Right lobe of liver (tissue), 6 donors: ENCODE data around the gene GFRA1. TPM values are rescaled to one million over a fixed set of nuclear protein-coding genes. Genes with fewer than 3 reads are reported as not detected.

Experiments
- ATAC-seq, 4 donors: fragments of 200-7000 bp; cut with Tn5 transposase; one replicate each; pipeline ENCODE4 v1.9.1; 2020; ENCODE audit warnings: mild to moderate bottlenecking in 4 of 4, moderate library complexity in 4 of 4
- DNase-seq, 3 donors: peaks; one replicate each; pipeline ENCODE4 v3.0.0-alpha.2; 2020
- H3K27ac ChIP-seq, 3 donors: fragments of 200-600 bp; one replicate each; pipeline ENCODE4 v1.8.0; 2022
- H3K27me3 ChIP-seq, 2 donors: fragments of 200-600 bp; one replicate each; pipeline ENCODE4 v1.8.0; 2022
- H3K36me3 ChIP-seq, 4 donors: fragments of 200-600 bp; sonication (generic) in 1 of 4; one replicate each; pipeline versions ENCODE4 v1.5.1 to v1.8.0; 2017 to 2022; ENCODE audit warnings: control low read depth in 1 of 4
- H3K4me1 ChIP-seq, 4 donors: fragments of 200-600 bp; sonication (generic) in 1 of 4; one replicate each; pipeline versions ENCODE4 v1.5.1 to v1.8.0; 2017 to 2022; ENCODE audit warnings: control low read depth in 1 of 4
- H3K4me3 ChIP-seq, 3 donors: fragments of 200-600 bp; one replicate each; pipeline ENCODE4 v1.8.0; 2022
- H3K9me3 ChIP-seq, 4 donors: fragments of 200-600 bp; sonication (generic) in 1 of 4; one replicate each; pipeline versions ENCODE4 v1.5.1 to v1.8.0; 2017 to 2022; ENCODE audit warnings: control low read depth in 1 of 4
- CTCF ChIP-seq, 4 donors: fragments of 200-600 bp in 3 of 4; fragments of 450-650 bp in 1 of 4; IDR thresholded peaks; one replicate each; pipeline versions ENCODE4 v1.5.1 to v1.8.0; 2016 to 2022; ENCODE audit warnings: antibody characterized with exemption in 4 of 4, mild to moderate bottlenecking in 2 of 4
- POLR2A ChIP-seq: fragments of 450-650 bp; IDR thresholded peaks from one replicate; pipeline ENCODE4 v1.6.1; 2017; ENCODE audit warnings: antibody characterized with exemption, mild to moderate bottlenecking
- whole genome bisulfite sequencing: methylation state at CpG from one replicate; pipeline ENCODE4 v1.1.6; 2018; ENCODE audit warnings: low coverage, low lambda C conversion rate; ENCODE audit not compliant: insufficient coverage; ENCODE audit errors: missing lambda C conversion rate; 5-methylcytosine and 5-hydroxymethylcytosine counted together
- intact Hi-C, 2 donors: fragments of 100-400 bp; cut with DNase I; formaldehyde crosslinking; loops; one replicate each; pipeline versions ENCODE4 v1.11.2 to v1.14.1; 2022
- total RNA-seq, 6 experiments: library from RNA; depleted of rRNA in 2 of 6; stranded (reverse); fragments of >200 nt in 2 of 6; fragmentation: NEBNext Ultra II Directional in 3 of 6; extraction: Animal tissue kit (Norgen Biotek cat#: 25700) in 3 of 6; gene quantifications; one replicate each; pipeline versions ENCODE4 v1.1.0 to v1.2.4, GENCODE V29; 2016 to 2023
- donor health status: DM: no; HTN: yes; CAD: no.
- donor health status: DM: no; HTN: no; CAD: no.
- donor health status: DM: no; HTN: no; CAD: no.
- donor health status: DM: no; HTN: yes; CAD: no.
- donor health status: DM: no; HTN: yes; CAD: no.

Gene GFRA1
- total RNA-seq, 6 experiments from 2014 or later: 17.9 to 67.8 (median 42.8) TPM

- no peak overlapping the region for H3K27ac ChIP-seq
- intact Hi-C loops: no loop called here
- H3K36me3 ChIP-seq: no peaks in the 10 kb centered on the region
- WGBS: 58% methylated on average over 2 of the region's 2 CpGs
- H3K4me1 ChIP-seq: no peaks in the 10 kb centered on the region
- H3K27me3 ChIP-seq: no peaks in the 10 kb centered on the region
- H3K4me3 ChIP-seq: no peak overlapping the region
- DNase-seq (no peak), ATAC-seq (no peak)
- TF ChIP-seq CTCF (IDR thresholded peaks at IDR 0.05) (no peak), POLR2A (no peak)
- no peaks in the 10 kb centered on the region for H3K9me3 ChIP-seq
Observed at GRCh38 chr10:116158036-116158435, 115.0 kb downstream of the GFRA1 start.

- WGBS: 93% methylated on average over 1 of the region's 1 CpG
- Histone ChIP-seq H3K4me3 (no peak overlapping the region), H3K9me3 (no peaks in the 10 kb centered on the region), H3K27me3 (no peaks in the 10 kb centered on the region), H3K4me1 (no peaks in the 10 kb centered on the region), H3K27ac (no peak overlapping the region), H3K36me3 (no peaks in the 10 kb centered on the region)
- DNase-seq: no peak
- intact Hi-C loops: no loop called here
- TF ChIP-seq CTCF (IDR thresholded peaks at IDR 0.05) (no peak), POLR2A (no peak)
- ATAC-seq: no peak
Observed at GRCh38 chr10:116157485-116157884, 115.5 kb downstream of the GFRA1 start.

- H3K27me3 ChIP-seq: no peaks in the 10 kb centered on the region
- no peaks in the 10 kb centered on the region for H3K4me1 ChIP-seq
- 82% methylated on average over 5 of the region's 5 CpGs for WGBS
- no peak for TF ChIP-seq CTCF (IDR thresholded peaks at IDR 0.05)
- TF ChIP-seq POLR2A: no peak
- ATAC-seq (no peak), DNase-seq (no peak)
- H3K9me3 ChIP-seq: no peaks in the 10 kb centered on the region
- H3K36me3 ChIP-seq: no peaks in the 10 kb centered on the region
- no peak overlapping the region for H3K4me3 ChIP-seq
- intact Hi-C loops: no loop called here
- no peak overlapping the region for H3K27ac ChIP-seq
Observed at GRCh38 chr10:116156819-116157218, 116.2 kb downstream of the GFRA1 start.

- intact Hi-C loops: no loop called here
- no peak for ATAC-seq
- Histone ChIP-seq H3K4me3 (no peak overlapping the region), H3K27me3 (no peaks in the 10 kb centered on the region), H3K27ac (no peak overlapping the region), H3K36me3 (no peaks in the 10 kb centered on the region), H3K9me3 (no peaks in the 10 kb centered on the region), H3K4me1 (no peaks in the 10 kb centered on the region)
- DNase-seq: no peak
- TF ChIP-seq CTCF (IDR thresholded peaks at IDR 0.05): no peak
- no peak for TF ChIP-seq POLR2A
- 45% methylated on average over 1 of the region's 1 CpG for WGBS
Observed at GRCh38 chr10:116155191-116155590, 117.8 kb downstream of the GFRA1 start.

- 80% methylated on average over 1 of the region's 1 CpG for WGBS
- Histone ChIP-seq H3K27me3 (no peaks in the 10 kb centered on the region), H3K27ac (no peak overlapping the region), H3K4me1 (no peaks in the 10 kb centered on the region), H3K9me3 (no peaks in the 10 kb centered on the region), H3K36me3 (no peaks in the 10 kb centered on the region), H3K4me3 (no peak overlapping the region)
- ATAC-seq (no peak), DNase-seq (no peak)
- intact Hi-C loops: no loop called here
- no peak for TF ChIP-seq POLR2A
- TF ChIP-seq CTCF (IDR thresholded peaks at IDR 0.05): no peak
Observed at GRCh38 chr10:116154651-116155050, 118.4 kb downstream of the GFRA1 start.
